Tibial nerve (tissue), 4 donors: ENCODE measurements around the gene LYRM4.

ENCODE experiments used
- CTCF ChIP-seq, 5 experiments: fragments of 200-600 bp in 3 of 5; fragments of 450-650 bp in 2 of 5; sonication (generic) in 3 of 5; IDR thresholded peaks; one replicate each; pipeline ENCODE4 v1.5.1; 2016 to 2019; ENCODE audit warnings: antibody characterized with exemption in 5 of 5, mild to moderate bottlenecking in 3 of 5, moderate library complexity in 2 of 5
- EP300 ChIP-seq, 2 donors: sonication (generic); formaldehyde crosslinking; IDR thresholded peaks; one replicate each; pipeline ENCODE4 v1.6.1; 2017; ENCODE audit warnings: antibody characterized with exemption in 2 of 2, mild to moderate bottlenecking in 1 of 2

GRCh38 chr6:5098501-5099270 is 162.1 kb downstream of the LYRM4 start:
- TF ChIP-seq CTCF (IDR thresholded peaks at IDR 0.05): no peak
- TF ChIP-seq EP300 (IDR thresholded peaks at IDR 0.05): no peak
